CD4-positive, alpha-beta T cell treated with Interleukin-6 at 100 ng/mL for 8 hours (primary cell): ENCODE results near the gene ZNF747.
"Not testable (repeated sequence)": the region's sequence is repeated elsewhere in the genome, so short reads cannot be mapped to it uniquely, and the experiment has no call there.

ENCODE experiments used
- DNase-seq: peaks from one replicate; pipeline ENCODE4 v3.0.0-alpha.2; 2020; ENCODE audit warnings: mixed read lengths, low spot score

The ZNF747 gene

DNA sequence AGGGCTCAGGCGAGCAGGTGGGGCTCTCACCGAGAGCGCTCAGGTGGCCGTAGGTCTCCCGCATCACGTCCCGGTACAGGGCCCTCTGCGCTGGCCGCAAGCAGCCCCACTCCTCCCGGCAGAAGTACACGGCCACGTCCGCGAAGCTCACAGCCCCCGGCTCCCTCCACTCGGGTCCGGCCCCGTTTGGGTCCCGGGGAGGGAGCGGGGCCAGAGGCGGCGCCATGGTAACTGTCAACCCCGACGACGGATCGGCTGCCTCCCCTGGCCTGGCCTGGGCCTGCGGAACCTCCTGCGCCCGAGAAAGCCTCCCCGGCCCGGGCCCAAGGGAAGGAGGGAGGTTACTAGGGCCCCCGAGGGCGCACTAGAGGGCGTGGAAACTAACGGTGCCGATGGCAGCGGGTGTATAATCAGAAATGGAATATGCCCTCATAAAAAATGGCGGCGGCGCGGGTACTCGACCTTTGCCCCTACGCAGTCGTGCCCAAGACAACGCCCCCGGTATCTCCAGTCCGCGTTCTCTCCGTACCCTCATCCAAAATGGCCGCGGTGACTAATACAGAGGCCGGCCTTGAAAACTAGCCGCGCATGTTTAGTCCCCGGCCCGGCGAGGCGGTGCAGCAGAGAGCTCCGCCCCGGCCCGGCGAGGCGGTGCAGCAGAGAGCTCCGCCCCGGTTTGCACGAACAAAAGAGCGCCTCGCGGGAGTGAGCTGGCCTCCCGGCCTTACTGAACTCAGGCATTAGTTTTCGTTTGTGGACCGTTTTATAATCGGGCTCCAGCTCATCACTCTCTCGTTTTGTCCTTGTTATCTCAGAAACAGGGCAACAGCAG, 23.5 kb upstream of the ZNF747 start, which contains the start of gene ZNF764:
TSS of gene ZNF764 (minus strand) at position 418 of the 832 bp plus-strand sequence. CDS start at position 226, 192 bp downstream.
- DNase-seq, result peak; percentile 98

DNA sequence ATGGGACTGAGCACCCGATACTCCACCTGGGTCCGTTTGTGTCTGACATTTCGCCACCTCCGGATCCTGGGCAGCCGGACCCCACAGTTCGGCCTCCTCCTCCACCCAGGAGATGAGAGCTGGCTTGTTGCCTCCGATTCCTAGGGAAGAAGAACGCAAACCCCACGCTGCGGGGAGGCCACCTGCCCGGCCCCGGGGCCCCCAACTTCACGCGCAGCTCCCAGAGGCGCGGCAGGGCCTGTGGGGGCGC, 23.0 kb upstream of the ZNF747 start:
- DNase-seq, result no peak

DNA sequence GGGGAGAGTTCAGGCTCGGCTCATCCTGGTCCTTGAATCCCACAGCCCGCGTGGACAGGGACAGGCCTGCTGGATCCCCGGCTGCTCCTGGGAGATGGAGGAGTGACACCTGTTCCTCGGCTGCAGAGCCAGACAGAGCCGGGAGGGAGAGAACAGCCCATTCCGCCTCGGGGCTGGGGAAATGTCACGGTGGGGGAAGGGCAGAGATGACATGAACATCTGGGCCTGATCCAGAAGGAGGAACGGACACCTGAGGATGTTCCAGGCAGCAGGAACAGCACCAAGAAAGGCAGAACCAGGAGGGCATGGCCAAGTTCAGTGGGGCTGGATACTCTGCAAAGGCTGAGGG, 21.4 kb upstream of the ZNF747 start:
- DNase-seq, result no peak

DNA sequence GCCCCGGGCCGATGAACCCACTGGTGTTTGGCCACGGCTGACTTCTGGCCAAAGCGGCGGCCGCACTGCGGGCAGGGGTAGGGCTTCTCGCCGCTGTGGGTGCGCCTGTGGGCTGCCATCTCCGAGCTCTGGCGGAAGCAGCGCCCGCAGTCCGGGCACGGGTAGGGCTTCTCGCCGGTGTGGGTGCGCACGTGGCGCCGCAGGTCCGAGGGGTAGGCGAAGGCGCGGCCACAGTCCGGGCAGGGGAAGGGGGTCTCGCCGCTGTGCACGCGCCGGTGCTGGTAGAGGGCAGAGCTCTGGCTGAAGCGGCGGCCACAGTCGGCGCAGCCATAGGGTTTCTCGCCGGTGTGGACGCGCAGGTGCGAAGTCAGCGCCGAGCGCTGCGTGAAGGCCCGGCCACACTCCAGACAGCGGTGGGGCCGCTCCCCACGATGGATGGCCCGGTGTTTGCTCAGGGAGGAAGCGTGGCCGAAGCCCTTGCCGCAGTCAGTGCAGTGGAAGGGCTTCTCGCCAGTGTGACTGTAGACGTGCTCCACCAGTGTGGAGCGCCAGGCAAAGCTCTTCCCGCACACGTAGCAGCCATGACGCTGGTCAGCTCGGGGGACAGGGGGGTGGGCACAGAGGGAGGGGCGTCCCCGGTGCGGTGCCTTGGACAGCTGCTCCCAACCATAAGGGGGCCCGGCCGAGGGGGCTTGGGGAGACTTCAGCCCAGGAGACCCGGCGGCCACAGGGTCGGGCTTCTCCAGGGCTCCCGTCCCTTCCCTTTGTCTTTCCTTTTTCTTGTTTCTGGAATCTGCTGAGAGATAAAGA, 20.9 kb upstream of the ZNF747 start:
- DNase-seq, result no peak

DNA sequence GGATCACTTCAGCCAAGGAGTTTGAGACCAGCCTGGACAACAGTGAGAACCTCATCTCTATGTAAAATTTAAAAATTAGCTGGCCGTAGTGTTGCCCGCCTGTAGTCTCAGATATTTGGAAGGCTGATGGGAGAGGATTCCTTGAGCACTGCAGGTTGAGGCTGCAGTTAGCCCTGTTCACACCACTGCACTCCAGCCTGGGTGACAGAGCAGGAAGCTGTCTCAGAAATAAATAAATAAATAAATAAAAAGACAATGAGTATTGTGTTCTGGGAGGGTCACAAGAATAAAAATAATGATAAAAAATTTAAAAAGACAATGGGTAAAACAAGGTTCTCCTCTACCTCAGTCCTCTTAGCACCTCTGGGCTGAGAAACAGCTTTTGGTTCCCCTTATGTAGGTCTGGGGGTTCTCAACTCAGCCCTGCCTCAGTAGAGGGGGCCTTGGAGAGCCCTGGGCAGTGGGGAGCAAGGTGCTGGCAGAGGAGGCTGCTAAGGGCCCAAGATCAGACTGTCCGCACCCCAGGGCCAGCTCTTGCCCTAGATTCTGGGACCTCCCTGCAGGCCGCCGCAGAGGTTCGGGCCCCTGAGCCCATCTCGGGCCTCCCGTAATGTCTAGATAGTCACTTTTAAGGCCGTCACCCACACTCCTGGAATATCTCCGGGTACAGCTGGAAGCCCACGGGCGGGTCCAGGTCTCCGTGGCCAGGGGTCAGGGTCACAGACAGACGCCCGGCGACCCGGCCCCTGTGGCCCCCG, 20.1 kb upstream of the ZNF747 start:
- no peak for DNase-seq

DNA sequence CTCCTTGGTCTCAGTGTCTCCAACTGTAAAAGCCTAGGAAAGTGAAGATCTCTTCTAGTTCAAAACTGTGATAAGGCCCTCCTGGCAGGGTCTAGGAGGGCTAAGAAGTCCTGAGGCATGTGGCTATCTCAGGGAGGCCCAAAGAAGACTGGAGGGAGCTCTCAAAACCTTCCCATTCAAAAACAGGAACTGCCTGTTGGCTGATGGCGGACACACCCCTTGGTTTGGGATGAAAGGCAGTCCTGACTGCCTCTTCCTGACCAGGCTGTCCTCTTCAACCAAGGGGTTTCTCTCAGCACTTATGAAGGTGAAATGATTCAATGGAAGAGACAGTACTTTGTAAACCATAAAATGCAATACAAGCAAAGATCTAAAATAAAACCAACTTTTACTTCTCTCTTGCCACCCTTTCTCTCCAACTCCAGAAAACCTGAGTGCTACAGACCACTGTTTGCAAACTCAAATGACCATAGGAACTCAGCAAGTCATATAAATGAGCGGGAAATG, 18.8 kb upstream of the ZNF747 start:
- no peak for DNase-seq

DNA sequence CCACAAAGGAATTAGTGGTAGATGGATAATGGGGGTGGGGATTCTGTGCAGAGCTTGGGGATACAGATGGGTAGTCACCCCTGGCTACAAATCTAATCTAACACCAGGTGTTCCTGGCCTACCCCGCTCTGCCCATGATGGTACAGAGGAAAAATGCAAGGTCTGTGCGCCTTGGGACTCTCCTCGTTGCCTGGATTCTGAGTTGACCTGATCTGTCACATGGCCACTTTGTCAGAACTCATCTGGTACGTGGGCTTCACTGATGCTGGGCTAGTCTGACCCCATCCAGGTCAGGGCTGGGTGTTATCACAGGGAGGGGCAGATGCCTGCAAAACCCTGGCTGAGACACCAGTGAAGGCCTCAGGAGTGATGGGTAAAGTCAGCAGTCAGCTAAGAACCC, 18.3 kb upstream of the ZNF747 start:
- no peak for DNase-seq

DNA sequence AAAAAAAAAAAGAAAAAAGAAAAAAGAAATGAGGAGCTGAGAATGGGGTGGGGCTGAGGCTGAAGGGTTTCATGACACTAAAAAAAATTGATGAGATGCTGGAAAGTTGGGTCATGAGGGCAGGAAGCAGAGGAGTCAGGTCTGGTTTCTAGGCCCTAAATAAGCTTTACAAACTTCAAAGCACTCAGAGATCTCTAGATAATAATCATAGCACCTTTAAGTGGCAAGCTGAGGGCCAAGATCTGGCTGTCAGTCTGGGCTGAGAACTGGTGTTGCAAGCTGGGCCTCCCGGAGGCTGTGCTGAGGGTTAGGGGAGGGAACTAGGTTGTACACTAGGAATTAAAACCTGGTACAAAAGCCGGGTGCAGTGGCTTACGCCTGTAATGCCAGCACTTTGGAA, 17.1 kb upstream of the ZNF747 start:
- DNase-seq, result peak; percentile 83

DNA sequence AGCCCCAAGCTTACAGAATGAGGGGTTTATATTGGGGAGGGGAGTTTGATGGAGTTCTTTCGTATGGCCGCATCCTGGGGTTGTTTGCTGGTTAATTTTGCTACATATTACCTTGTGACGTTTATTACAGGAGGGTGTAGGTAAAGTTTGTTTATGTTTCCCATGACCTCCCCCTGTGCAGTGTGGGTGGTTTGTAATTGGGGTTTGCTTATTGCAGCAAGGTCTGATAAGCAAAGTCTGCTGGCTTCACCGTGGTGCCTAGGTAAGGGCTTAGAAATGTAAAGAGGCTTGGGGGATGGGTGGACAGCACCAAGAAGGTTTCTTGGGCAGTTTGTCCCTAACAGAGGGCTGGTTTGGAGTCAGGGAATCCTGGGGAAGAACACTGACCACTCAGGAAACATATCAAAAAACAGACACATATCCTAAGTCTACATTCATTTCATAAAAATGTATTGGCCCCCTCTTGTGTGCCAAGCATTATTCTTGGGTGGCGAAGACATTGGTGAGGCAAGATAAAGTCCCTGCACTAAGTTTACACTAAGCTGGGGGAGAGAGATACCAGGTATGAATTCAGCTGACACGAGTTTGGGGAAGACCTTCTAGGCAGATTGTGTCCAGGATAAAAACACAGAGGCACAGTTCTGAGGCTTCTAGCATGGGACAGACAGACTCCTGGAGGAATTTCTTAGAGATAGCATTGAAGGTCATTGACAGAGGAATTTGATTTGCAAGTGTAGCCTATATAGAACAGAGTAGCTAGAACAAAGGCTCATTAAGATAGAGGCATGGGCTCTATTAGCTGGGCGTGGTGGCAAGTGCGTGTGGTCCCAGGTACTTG, 14.0 kb upstream of the ZNF747 start:
- DNase-seq, result no peak

DNA sequence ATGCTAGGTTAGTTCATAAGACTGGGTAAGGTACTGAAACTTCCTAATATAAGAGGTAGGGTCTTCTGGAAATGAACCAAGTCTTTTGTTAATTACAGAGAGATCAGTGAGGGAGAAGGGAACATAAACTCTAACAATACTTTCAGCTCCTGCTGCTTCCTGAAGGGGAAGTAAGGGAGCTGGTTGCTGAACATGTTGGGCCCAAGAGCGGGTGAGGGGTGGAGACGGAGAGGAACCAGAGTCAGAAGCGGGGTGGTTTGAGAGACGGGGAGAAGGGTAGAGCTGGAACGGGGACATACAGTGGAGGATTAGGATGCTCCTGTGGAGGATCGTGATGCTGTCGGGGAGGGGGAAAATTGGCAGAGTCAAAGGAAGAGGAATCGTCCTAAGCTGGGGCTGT, 11.5 kb upstream of the ZNF747 start:
- no peak for DNase-seq

DNA sequence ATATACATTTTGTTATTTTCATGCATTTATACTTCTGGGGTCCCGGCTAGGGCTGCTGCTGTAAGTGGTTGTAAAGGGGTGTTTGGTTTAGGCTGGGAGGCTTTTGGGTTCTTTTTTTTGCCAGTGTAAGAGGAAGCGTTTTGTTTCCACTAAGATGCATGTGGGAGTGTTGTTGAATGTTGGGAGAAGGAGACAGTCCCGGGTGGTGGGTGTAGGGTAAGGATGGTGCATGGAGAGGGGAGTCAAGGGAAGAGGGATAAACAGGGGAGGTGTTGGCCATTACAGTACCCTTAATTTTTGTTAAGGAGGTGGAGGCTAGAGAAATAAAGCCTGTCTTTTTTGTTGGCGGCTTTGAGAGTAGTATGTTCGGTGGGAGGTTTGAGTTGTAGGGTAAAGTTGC, 8.4 kb upstream of the ZNF747 start:
- no peak for DNase-seq

DNA sequence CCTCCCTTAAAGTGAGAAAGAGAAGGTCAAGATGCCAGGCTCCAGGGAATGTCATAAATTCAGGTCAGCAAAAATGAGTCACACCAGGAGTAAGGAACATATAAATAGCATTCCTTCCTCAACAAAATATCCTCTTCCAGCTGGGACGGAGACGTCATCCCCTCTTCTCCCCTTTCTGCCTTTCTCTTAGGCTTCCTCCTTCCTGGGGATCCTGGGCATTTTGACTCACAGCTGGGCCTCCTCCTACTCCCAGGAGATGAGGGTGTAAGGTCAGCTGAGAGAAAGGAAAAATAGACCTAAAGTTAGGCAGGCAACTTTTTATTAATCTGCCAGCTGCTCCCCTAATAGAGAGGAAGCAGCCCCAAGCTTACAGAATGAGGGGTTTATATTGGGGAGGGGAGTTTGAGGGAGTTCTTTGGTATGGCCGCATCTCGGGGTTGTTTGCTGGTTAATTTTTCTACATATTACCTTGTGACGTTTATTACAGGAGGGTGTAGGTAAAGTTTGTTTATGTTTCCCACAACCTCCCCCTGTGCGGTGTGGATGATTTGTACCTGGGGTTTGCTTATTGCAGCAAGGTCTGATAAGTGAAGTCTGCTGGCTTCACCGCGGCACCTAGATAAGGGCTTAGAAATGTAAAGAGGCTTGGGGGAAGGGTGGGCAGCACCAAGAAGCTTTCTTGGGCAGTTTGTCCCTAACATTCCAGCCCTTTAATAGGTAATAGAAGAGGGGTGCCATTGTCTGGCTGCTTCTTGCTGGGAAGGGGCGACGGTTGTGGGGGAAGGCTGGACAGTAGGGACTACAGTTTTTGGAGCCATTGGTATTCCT, 7.1 kb upstream of the ZNF747 start:
- DNase-seq, result no peak

DNA sequence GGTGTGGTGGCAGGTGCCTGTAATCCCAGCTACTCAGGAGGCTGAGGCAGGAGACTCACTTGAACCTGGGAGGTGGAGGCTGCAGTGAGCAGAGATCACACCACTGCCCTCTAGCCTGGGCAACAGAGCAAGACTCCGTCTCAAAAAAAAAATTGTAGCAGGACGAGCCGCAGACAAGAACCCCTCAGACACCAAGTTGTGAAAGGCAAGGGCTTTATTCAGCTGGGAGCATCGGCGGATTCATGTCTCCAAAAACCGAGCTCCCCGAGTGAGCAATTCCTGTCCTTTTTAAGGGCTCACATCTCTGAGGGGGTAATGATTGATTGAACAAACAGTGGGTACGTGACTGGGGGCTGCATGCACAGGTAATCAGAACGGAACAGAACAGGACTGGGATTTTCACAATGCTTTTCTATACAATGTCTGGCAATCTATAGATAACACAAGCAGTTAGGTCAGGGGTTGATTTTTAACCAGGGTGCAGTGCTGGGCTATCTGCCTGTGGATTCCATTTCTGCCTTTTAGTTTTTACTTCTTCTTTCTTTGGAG, 6.3 kb upstream of the ZNF747 start:
- not testable (repeated sequence) for DNase-seq

DNA sequence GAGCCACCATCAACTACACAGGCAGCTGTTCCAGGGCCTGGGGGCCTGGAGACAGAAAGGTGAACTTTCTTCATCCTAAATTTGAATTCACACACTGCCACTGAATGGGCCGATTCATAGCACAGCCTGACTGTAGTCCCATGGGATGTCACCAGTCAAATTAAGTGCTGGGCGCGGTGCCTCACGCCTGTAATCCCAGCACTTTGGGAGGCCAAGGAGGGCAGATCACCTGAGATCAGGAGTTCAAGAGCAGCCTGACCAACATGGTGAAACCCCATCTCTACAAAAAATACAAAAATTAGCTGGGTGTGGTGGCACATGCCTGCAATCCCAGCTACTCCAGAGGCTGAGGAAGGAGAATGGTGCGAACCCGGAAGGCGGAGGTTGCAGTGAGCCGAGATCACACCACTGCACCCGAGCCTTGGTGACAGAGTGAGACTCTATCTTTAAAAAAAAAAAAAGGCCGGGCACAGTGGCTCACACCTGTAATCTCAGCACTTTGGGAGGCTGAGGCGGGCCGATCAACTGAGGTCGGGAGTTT, 5.4 kb upstream of the ZNF747 start:
- DNase-seq, result not testable (repeated sequence)

DNA sequence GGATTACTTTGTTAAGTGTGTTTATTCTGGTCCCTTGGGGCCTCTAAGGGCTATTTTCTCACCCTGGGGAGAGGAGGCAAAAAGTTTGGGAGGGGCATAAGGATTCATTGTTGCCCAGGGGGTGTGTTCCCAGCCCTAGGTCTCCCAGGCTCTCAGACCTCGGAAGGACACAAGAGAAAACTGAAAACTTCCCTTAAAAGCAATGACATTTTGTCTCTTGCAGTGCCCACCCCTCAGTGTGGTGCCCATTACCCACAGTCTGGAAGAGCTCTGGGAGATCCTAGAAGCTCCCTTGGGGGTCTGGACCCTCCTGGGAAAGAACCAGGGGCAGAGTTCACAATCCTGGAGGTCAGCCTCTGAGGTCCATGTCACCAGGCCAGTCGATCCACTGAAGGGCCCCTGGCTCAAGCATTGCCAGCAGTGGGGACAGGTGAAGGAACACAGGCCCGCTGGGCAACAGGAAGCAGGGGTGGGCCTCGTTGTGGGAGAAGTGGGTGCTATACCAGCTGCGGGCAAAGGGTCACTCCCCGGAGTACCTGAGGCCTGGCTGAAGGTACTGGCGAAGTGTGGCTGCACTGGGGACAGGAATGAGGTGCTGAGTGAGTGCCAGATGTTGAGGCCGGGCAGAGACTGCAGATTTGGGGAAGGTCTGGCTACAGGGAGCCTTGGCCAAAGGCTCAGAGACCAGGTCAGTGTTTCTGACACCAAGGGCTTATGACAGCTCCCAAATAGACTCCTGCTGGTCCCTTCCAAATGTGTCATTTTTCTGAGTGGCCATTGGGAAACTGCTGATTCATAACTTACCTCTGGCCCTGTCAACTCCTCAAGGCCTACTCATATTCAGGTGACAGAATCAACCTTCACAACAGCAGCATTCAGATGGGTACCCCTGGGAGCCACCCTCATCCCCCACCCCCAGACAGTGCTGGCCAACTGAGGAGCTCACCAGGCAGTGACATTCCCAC, 4.6 kb upstream of the ZNF747 start:
- no peak for DNase-seq

DNA sequence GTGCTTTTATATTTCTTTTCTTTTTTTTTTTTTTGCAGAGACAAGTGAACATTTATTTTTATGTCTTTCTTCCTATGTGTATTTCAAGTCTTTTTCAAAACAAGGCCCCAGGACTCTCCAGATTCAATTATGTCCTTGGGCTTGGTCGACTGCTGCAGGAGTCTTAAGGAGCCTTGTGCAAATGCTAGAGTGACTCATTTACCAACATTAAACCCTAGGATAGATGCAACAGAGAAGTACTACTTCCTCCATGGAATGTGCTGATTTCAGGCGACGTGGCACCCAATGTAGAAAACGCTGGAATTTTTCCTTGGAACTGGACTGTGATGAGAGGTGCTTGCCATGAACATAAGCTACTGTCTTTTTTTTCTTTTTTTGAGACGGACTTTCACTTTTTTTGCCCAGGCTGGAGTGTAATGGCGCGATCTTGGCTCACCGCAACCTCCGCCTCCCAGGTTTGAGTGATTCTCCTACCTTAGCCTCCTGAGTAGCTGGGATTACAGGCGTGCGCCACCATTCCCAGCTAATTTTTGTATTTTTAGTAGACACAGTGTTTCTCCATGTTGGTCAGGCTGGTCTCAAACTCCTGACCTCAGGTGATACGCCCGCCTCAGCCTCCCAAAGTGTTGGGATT, 1.9 kb upstream of the ZNF747 start:
- DNase-seq, result not testable (repeated sequence)

DNA sequence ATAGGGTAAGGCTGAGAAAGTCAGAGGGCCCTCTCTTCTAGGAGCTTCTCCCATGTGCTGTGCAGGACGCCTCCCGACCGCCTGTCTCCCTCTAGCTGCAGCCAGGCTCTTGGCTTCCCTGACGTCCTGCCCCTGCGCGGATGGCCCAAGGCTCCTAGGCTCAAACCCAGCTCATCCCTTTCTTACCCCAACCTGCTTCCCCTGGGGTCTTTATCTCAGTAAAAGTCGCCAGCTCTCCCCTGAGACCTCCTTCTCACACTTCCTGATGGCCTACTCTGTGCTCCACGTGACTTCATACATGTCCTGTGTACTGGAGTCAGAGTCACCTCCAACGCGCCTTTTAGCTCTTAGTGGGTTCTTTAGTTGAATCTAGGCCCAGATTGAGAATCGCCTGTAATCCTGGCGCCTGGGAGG, 1.1 kb upstream of the ZNF747 start:
- DNase-seq, result peak; percentile 68

DNA sequence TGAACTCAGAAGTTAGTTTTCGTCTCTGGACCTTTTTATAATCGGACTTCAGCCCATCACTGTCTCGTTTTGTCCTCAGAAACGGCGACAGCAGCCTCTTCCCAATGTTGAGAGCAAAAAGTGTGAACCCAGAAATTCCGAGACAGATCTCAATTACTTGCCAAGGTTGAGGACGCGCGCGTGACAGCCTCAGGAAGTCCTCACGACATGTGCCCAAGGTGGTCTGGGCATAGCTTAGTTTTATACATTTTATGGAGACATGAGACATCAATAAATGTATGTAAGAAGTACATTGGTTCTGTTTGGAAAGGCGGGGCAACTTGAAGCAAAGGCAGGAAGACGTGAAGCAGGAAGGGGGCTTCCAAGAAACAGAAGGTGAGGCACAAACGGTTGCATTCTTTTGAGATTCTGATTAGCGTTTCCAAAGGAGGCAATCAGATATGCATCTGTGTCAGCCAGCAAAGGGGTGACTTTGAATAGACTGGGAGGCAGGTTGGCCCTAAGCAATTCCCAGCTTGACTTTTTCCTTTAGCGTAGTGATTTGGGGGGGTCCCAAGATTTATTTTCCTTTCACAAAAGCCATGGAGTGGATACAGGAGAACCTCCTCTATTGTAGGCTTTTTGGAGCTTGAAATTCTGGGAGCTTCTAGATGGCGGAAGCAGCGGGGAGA, 583 bp upstream of the ZNF747 start:
- DNase-seq, result no peak
